Measurements from ENCODE around the gene ARHGAP26. TPM values are rescaled to one million over a fixed set of nuclear protein-coding genes. Genes with fewer than 3 reads are reported as not detected.
"Not testable (repeated sequence)": the region's sequence is repeated elsewhere in the genome, so short reads cannot be mapped to it uniquely, and the experiment has no call there.

Gene ARHGAP26
- total RNA-seq, 1 donor from 2014 or later: 60.3 TPM

DNA sequence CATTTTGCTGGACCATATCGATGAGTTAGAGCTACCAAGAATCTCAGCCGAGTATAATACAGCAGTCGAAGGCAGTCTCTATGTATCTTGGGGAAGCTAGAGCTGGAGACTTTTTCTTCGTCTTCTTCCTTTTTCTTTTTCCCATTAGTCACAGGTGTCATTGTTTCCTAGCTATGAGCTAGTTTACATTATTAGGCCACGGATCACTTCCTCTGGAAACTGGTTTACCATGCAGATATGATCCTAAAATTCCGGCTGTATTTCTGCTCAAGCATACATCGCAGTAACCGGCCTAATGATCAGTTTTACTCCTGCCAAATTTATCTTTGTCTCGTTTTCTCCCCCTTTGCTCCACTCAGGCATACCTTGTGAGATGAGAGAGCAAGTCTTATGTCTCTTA, 312.8 kb downstream of the ARHGAP26 start:
- DNase-seq (ENCODE audit: low spot score): no peak

DNA sequence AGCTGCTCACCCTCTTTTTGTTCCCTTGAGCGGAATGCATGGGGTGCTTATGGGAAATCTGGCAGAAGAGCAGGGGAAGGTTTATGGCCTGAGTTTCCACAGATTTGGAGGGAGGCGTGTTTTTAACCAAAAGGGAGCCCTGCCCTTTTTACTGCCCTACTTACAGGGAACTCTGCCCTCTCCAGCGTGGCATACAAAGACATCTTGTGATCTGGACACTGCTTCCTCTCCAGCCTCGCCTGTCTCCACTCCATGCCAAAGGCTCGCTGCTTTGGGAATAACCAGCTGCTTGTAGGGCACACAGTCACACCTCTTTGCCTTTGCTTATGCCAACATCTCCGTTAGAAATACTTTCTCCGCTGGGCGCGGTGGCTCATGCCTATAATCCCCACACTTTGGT, 314.2 kb downstream of the ARHGAP26 start:
- DNase-seq (ENCODE audit: low spot score): no peak

DNA sequence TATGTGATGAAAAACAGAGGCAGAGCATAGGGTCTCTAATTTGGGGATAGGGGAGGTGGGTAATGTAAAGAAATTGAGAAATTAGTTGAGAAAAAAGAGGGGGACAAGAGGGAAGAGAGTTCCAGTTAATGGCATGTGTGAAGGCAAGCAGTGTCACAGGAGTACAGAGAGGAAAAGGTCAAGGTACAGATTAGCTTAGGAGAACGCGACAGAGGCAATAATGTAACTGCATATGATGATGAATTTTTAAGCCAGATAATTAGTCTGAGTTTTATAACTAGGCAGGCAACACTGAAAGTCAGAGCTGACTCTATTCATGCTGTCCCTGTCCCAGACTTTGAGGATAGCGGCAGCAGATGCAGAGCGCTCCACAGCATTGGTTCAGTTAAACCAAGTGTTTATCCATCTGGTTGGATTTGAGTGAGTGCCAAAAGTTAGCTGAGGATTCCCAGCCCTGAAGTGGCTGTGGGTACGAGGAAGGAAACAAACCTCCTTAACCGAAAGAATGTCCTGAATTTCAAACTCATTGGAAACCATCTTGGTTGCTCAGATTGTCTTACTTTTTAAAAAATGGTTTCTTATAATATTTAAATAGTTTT, 315.2 kb downstream of the ARHGAP26 start:
- DNase-seq (ENCODE audit: low spot score): no peak

DNA sequence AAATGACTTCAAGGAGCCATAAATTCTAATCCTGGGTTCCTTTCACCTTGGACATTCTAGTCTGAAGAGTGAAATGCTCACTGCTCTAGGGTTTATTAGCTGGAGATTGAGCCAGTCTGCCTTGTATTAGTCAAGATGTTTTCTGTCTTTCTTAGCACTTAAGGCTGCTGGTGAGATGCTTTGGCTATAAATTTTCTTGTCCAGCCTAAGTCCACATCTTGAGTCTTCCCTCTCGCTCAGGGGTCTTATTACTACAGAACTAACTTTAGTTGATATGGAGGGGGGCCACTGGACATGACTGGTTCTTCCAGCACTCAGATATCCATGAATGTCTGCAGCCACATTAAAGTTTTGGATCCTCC, 316.4 kb downstream of the ARHGAP26 start:
- DNase-seq (ENCODE audit: low spot score): no peak

DNA sequence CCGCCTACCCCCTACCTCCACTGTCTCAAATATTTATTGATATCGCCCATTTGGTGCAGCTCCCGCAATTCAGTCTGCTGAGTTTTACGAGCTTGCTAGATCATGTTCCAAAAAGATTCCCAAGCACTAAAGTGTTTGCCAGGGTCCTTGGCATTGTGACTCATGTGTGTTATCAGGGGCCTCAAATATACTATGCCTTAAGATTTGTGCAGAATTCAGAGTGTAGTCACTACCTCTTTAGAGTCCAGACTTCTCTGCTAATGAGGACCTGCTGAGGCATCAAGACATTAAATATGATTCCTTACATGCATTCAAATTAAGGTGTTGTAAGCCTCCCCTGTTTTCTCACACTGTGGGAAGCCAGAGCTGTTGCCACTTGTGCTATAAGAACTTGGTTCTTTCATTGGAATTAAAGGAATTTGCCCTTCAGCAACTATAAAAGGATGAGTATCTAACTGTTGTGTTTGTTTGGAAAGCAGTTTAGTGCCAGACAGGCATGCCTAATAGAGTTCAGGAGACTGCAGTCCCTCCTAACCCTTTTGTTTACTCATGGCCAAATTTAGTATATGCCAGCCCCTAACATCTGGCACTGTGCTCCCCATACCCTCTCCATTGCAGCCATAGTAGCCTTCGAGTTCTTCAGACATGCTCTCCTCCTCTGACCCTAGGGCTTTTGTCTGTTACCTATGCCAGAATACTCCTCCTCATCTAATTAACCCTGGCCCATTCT, 316.9 kb downstream of the ARHGAP26 start:
- no peak for DNase-seq (ENCODE audit: low spot score)

DNA sequence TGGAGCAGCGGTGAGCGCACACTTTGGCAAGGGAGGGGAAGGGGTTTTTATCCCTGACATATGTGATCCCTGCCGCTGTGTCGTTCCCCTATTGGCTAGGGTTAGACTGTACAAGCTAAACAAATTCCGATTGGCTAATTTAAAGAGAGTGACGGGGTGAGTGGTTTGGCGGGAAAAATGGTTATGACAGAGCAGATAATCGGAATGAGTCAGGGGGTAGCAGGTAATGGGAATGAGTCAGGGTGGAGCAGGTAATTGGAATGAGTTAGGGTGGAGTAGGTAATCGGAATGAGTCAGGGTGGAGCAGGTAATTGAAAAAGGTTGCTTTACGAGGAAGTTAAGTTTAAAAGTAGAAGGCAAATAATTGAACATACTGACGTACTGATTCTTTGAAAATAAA, 318.5 kb downstream of the ARHGAP26 start:
- DNase-seq (ENCODE audit: low spot score): not testable (repeated sequence)

DNA sequence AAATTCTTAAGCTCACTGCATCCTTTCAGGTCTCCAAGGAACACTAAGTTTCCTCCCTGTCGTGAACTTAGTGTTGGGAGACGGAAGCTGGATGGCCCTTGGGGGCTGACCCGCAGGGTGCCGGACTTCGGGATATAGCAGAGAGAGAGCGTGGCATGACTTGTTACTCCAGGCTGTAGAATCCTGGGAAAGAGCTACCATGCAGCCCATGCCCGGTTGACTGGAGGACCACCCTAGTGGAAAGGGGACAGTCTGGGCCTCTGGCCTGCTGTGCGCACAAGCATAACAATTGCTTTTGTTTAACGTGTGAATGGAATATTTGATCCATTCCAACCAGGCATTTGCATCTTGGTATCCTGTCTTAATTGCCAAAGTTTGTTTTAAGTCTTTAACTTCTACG, 319.9 kb downstream of the ARHGAP26 start:
- not testable (repeated sequence) for DNase-seq (ENCODE audit: low spot score)

GRCh38 chr5:143092711-143093451, 322.7 kb downstream of the ARHGAP26 start:
- not testable (repeated sequence) for DNase-seq (ENCODE audit: low spot score)

- no peak for DNase-seq (ENCODE audit: low spot score)
Measured at GRCh38 chr5:143093452-143094086, 323.4 kb downstream of the ARHGAP26 start.

GRCh38 chr5:143094087-143094521, 323.9 kb downstream of the ARHGAP26 start:
- DNase-seq (ENCODE audit: low spot score): no peak

DNA sequence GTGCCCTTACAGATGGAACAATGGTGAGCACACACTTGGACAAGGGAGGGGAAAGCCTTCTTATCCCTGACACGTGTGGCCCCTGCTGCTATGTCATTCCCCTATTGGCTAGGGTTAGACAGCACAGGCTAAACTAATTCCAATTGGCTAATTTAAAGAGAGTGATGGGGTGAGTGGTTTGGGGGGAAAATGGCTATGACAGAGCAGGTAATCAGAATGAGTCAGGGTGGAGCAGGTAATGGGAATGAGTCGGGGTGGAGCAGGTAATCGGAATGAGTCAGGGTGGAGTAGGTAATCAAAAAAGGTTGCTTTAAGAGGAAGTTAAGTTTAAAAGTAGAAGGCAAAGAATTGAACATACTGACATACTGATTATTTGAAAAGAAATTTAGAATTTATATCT, 324.4 kb downstream of the ARHGAP26 start:
- not testable (repeated sequence) for DNase-seq (ENCODE audit: low spot score)

DNA sequence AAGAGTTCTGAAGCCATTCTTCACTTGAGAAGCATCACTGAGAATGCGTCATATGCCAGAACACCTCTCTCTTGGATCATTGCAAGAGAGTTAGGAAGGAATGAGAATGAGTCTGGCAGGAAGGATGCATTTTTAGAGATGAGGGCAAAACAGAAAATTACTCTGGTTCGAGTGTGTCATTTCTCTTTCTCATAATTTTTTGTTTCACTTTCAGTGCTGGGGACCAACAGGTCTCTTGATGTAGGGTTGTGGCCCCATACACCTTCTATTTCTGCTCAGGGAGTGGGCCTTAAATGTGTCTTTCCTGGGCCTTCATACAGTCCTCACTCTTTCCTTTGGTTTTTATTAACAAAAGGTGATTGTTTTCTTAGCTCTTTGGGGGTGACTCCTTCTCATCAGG, 330.9 kb downstream of the ARHGAP26 start:
- no peak for DNase-seq (ENCODE audit: low spot score)

- DNase-seq (ENCODE audit: low spot score): no peak
Measured at GRCh38 chr5:143101725-143102386, 331.7 kb downstream of the ARHGAP26 start.

DNA sequence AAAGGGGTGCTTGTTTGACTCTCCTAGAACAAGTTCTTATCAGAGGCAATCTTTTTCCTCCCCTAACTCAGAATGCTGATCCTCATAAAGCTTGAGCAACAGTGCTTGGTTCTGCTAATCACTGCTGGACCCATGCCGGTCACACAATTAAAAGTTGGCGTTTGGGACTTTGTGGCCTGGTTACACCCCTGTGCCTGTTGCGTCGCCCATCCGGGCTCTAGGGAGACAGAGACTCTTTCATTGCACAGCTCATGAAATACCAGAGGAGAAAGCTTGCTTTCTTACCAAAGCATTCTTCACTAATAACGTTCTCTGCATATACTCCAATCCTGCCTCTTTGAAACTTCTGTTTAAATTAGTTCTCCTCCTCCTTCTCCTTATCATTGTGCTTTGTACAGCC, 332.2 kb downstream of the ARHGAP26 start:
- no peak for DNase-seq (ENCODE audit: low spot score)

GRCh38 chr5:143105216-143105905, 335.2 kb downstream of the ARHGAP26 start:
- no peak for DNase-seq (ENCODE audit: low spot score)

DNA sequence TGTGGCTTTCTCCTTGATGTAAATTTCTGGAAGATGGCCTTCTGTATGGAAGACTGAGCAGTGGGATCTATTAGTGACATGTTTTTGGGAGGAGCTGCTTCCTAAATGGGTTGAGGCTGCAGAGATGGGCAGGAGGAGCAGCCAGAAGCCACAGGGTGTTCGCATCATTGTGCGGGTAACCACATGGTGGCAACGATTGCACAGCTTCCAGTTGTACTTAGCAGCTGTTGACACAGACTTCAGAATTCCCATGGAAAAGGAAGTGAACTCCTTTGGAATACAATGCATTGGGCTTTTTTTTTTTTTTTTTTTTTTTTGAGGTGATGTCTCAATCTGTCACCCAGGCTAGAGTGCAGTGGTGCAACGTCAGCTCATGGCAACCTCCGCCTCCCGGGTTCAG, 336.0 kb downstream of the ARHGAP26 start:
- DNase-seq (ENCODE audit: low spot score): peak; percentile 55

- DNase-seq (ENCODE audit: low spot score): peak; percentile 75
Measured at GRCh38 chr5:143108498-143109128, 338.4 kb downstream of the ARHGAP26 start.

DNA sequence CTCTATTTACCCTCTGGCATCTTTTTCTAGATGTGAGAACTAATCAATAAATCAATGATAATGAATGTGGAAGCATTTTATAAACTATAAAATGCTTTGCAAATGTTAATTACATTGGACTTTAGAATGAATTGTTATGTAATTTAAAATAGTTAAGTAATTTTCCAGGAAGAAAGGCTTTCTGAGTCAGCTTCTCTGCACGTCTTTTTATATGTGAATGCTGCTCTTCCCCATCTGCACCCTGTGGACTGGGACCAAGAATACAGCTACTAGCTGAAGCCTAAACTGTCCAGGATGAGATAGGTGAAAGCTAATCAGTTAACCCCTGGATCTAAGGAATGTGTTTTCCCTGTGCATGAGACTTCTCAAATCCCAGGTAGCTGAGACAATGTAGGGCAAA, 340.4 kb downstream of the ARHGAP26 start:
- DNase-seq (ENCODE audit: low spot score): no peak

- no peak for DNase-seq (ENCODE audit: low spot score)
Measured at GRCh38 chr5:143111799-143112198, 341.6 kb downstream of the ARHGAP26 start.

GRCh38 chr5:143113461-143113860, 343.3 kb downstream of the ARHGAP26 start:
- no peak for DNase-seq (ENCODE audit: low spot score)

DNA sequence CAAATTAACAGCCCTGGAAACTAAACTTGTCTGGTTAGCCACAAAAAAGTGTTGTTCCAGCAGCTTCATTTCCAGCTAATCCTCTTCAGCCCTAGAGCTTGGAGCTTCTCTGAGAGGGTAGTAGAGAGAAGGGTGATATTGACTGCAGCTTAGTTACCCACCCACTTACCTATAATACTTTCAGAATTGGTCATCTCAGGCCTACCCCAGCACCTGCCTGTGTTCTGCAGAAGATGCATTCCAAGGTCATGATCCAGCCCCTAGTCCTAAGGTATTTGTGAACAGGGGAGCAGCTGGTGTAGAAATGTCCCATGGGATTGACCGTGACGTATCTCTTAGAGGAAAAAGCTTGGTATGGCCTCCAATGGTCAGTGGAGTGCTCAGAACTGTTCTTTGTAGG, 344.3 kb downstream of the ARHGAP26 start:
- DNase-seq (ENCODE audit: low spot score): no peak

All from mucosa of gallbladder (tissue), 1 donor.